ENCODE measurements around the gene LYSET. TPM values are rescaled to one million over a fixed set of nuclear protein-coding genes. Genes with fewer than 3 reads are reported as not detected.

Gene LYSET
- total and polyA plus RNA-seq, 2 donors (not counting 1 experiment from before 2014, with no cell fraction given), result 11.1 to 18.8 TPM

- no peaks in the 10 kb centered on the region for H3K4me1 ChIP-seq (ENCODE audit: control insufficient read depth in 2 of 2, insufficient read depth in 2 of 2, low read length in 2 of 2)
- ChIA-PET POLR2A (no interaction called here), CTCF (interaction anchor here (0.9 to 1.1 kb wide), 2 partner anchors 9 to 11 kb away, joined by 3 to 7 read pairs; no protein-coding TSS in a partner anchor)
- H3K27ac Mint-ChIP-seq, result no peak overlapping the region
- no peak overlapping the region for H2AFZ ChIP-seq (ENCODE audit: insufficient read depth, low read depth, low read length, poor library complexity, severe bottlenecking)
- TF ChIP-seq CTCF (IDR thresholded peaks at IDR 0.05), result no peak
- TF ChIP-seq EZH2 (IDR thresholded peaks at IDR 0.05; ENCODE audit: borderline replicate concordance, insufficient read depth, low read depth, low read length, poor library complexity, severe bottlenecking), result no peak
- WGBS (ENCODE audit: insufficient coverage), result 62% methylated on average over 12 of the region's 16 CpGs
- peaks cover 6% of the 10 kb centered on the region for H3K27me3 Mint-ChIP-seq
- H3K36me3 ChIP-seq (replicated peaks in 1 of 2; ENCODE audit: control extremely low read depth in 1 of 2, control insufficient read depth in 1 of 2, extremely low read depth in 1 of 2, insufficient read depth in 2 of 2, low read length in 1 of 2), result no peaks in the 10 kb centered on the region
- H3K4me2 ChIP-seq (replicated peaks; ENCODE audit: low read depth, low read length, poor library complexity, severe bottlenecking), result no peak overlapping the region
- no peaks in the 10 kb centered on the region for H3K79me2 ChIP-seq (ENCODE audit: control insufficient read depth, insufficient read depth, low read length)
- no peak overlapping the region for H3K27ac ChIP-seq (ENCODE audit: low read length in 2 of 2)
- ATAC-seq (ENCODE audit: low read depth) (no peak), DNase-seq (no peak)
- no peaks in the 10 kb centered on the region for H3K9me3 Mint-ChIP-seq (ENCODE audit: insufficient read depth)
- intact Hi-C loops (cut with micrococcal nuclease), result no loop called here
- H3K27me3 ChIP-seq (replicated peaks in 1 of 4; ENCODE audit: control extremely low read depth in 1 of 4, control insufficient read depth in 3 of 4, insufficient read depth in 4 of 4, low read length in 3 of 4), result peaks cover 0 to 3% (median 0%) of the 10 kb centered on the region in 4 experiments
- H3K9ac ChIP-seq (ENCODE audit: low read length), result no peak overlapping the region
- H3K4me1 Mint-ChIP-seq, result no peaks in the 10 kb centered on the region
- H3K4me3 ChIP-seq (ENCODE audit: control extremely low read depth in 1 of 5, extremely low read depth in 1 of 5, insufficient read depth in 1 of 5, low read depth in 2 of 5, low read length in 4 of 5), result no peak overlapping the region
- no peaks in the 10 kb centered on the region for H3K9me3 ChIP-seq (ENCODE audit: control extremely low read depth in 1 of 3, control insufficient read depth in 2 of 3, insufficient read depth in 1 of 3, low read length in 2 of 3)
- no peak overlapping the region for H3K4me3 Mint-ChIP-seq
- H4K20me1 ChIP-seq (ENCODE audit: control insufficient read depth, insufficient read depth, low read length, poor library complexity, severe bottlenecking), result no peaks in the 10 kb centered on the region
Observed at GRCh38 chr14:93150227-93151208, 34.6 kb upstream of the LYSET start.

- H3K36me3 ChIP-seq (replicated peaks in 1 of 2; ENCODE audit: control extremely low read depth in 1 of 2, control insufficient read depth in 1 of 2, extremely low read depth in 1 of 2, insufficient read depth in 2 of 2, low read length in 1 of 2), result no peaks in the 10 kb centered on the region
- H3K4me1 Mint-ChIP-seq, result no peaks in the 10 kb centered on the region
- no peak overlapping the region for H3K4me2 ChIP-seq (replicated peaks; ENCODE audit: low read depth, low read length, poor library complexity, severe bottlenecking)
- H3K4me3 ChIP-seq (ENCODE audit: control extremely low read depth in 1 of 5, extremely low read depth in 1 of 5, insufficient read depth in 1 of 5, low read depth in 2 of 5, low read length in 4 of 5), result no peak overlapping the region
- no peaks in the 10 kb centered on the region for H3K9me3 Mint-ChIP-seq (ENCODE audit: insufficient read depth)
- TF ChIP-seq CTCF (IDR thresholded peaks at IDR 0.05) (no peak), EZH2 (IDR thresholded peaks at IDR 0.05; ENCODE audit: borderline replicate concordance, insufficient read depth, low read depth, low read length, poor library complexity, severe bottlenecking) (no peak)
- H3K27me3 ChIP-seq (replicated peaks in 1 of 4; ENCODE audit: control extremely low read depth in 1 of 4, control insufficient read depth in 3 of 4, insufficient read depth in 4 of 4, low read length in 3 of 4), result peaks cover 0 to 3% (median 0%) of the 10 kb centered on the region in 4 experiments
- no peak overlapping the region for H3K27ac Mint-ChIP-seq
- no peaks in the 10 kb centered on the region for H3K4me1 ChIP-seq (ENCODE audit: control insufficient read depth in 2 of 2, insufficient read depth in 2 of 2, low read length in 2 of 2)
- H3K79me2 ChIP-seq (ENCODE audit: control insufficient read depth, insufficient read depth, low read length), result no peaks in the 10 kb centered on the region
- H3K4me3 Mint-ChIP-seq, result no peak overlapping the region
- WGBS (ENCODE audit: insufficient coverage), result 80% methylated on average over 4 of the region's 7 CpGs
- DNase-seq (no peak), ATAC-seq (ENCODE audit: low read depth) (no peak)
- ChIA-PET CTCF (no interaction called here), POLR2A (interaction anchor here (0.8 kb wide), 1 partner anchor 31 kb away, joined by 5 read pairs; no protein-coding TSS in a partner anchor)
- H3K27me3 Mint-ChIP-seq, result peaks cover 6% of the 10 kb centered on the region
- intact Hi-C loops (cut with micrococcal nuclease), result no loop called here
- H3K27ac ChIP-seq (ENCODE audit: low read length in 2 of 2), result no peak overlapping the region
- H3K9me3 ChIP-seq (ENCODE audit: control extremely low read depth in 1 of 3, control insufficient read depth in 2 of 3, insufficient read depth in 1 of 3, low read length in 2 of 3), result no peaks in the 10 kb centered on the region
- H3K9ac ChIP-seq (ENCODE audit: low read length), result no peak overlapping the region
- no peaks in the 10 kb centered on the region for H4K20me1 ChIP-seq (ENCODE audit: control insufficient read depth, insufficient read depth, low read length, poor library complexity, severe bottlenecking)
- no peak overlapping the region for H2AFZ ChIP-seq (ENCODE audit: insufficient read depth, low read depth, low read length, poor library complexity, severe bottlenecking)
Observed at GRCh38 chr14:93153121-93153520, 32.0 kb upstream of the LYSET start.

Measured in B cell (primary cell).